Epidermal melanocyte (primary cell): ENCODE measurements around the gene SLC27A5.
A peak's percentile ranks its signal among the peaks of the same experiment; 100 is the strongest.

Experiments
- DNase-seq: peaks from one replicate; pipeline ENCODE4 v3.0.0; 2011; ENCODE audit warnings: low spot score; ENCODE audit not compliant: insufficient read length

The SLC27A5 gene

GRCh38 chr19:58511353-58512208 is at the start of gene SLC27A5:
SLC27A5 (minus strand) TSS chr19:58511992; CDS start chr19:58511955, 37 bp downstream.
- DNase-seq = no peak

DNA sequence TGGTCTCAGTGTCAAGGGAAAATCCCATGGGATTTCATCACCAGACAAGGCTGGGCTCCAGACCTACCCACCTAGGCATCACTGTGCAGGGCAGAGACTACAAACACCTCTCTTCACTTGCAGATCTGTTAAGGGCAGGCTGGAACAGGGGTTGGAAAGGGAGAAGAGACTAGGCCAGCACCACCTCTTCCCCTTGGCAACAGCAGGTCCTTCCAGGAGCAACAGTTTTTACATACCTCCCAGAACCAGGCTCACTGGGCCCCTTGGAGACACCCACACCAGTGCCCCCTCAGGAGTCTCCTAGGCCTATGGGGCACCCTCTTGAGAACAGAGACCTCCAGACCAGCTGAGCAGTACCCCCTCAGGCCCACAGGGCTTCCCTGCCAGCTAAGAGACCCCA is 49.1 kb upstream of the SLC27A5 start:
- no peak for DNase-seq

GRCh38 chr19:58560007-58560887 is 48.5 kb upstream of the SLC27A5 start:
- no peak for DNase-seq

- peak; percentile 99 for DNase-seq
Observed at GRCh38 chr19:58559275-58560006, 47.6 kb upstream of the SLC27A5 start.

DNA sequence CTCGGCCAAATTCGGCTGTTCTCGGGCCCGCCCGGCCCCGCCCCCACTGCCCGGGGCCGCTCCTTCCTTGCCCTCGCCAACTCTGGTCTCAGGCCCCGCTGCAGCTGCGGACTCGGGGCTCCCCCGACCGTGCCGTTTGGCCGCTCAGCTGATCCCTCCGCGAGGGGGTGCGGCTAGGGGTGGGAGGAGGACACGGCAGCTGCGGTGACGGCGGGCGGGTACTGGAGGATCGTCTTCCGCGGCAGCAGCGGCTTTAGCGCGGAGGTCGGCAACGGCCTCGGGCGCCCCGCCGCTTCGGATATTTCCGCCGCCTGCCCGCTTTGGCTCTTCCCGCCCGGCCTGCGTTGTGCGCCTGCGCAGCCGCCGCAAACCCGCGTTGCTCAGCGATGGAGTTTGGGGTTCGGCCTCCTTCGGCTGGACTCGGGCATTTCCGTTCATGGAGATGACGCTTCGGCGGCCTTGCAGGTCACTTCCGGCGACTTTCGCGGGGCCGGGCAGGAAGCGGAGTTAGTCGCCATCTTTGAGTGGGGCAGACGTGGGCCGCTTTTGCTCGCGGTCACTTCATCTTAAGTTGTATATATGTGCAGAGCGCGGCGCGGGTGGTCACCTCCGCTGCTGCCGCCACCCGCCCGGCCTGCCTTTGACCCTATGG is 47.0 kb upstream of the SLC27A5 start:
- peak; percentile 95 for DNase-seq

- DNase-seq = no peak
Observed at GRCh38 chr19:58558066-58558622, 46.4 kb upstream of the SLC27A5 start, which contains the start of gene UBE2M. UBE2M (minus strand) TSS chr19:58558611; CDS start chr19:58558381, 230 bp downstream.

GRCh38 chr19:58557221-58558065 is 45.7 kb upstream of the SLC27A5 start:
- DNase-seq = no peak

DNA sequence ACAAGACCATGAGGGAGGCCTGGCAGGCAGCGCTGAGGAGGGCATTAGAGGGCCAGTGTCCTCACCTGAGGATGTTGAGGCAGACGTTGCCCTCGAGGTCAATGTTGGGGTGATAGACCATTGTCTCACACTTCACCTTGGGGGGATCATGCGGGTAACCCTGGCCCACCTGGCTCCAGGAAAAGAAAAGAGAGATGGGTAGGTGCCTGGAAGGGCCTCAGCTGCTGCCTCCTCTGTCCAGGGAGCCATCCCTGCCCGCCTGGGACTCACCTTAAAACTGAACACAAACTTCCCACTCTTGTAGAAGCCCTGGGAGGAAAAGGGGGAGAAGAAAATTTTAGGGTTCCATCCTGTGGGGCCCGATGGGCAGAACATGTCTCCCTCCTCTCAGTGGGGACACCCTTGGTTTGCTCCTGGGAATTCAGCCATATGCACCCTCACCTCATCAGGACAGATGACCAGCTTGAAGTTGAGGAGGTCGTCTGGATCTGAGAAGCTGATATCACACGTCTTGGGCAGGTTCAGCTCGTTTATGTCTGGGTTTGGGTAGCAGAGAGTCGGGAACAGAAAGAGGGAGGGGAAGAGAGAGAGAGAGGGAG is 44.9 kb upstream of the SLC27A5 start:
- no peak for DNase-seq

GRCh38 chr19:58555920-58556621 is 44.3 kb upstream of the SLC27A5 start:
- DNase-seq = no peak

DNA sequence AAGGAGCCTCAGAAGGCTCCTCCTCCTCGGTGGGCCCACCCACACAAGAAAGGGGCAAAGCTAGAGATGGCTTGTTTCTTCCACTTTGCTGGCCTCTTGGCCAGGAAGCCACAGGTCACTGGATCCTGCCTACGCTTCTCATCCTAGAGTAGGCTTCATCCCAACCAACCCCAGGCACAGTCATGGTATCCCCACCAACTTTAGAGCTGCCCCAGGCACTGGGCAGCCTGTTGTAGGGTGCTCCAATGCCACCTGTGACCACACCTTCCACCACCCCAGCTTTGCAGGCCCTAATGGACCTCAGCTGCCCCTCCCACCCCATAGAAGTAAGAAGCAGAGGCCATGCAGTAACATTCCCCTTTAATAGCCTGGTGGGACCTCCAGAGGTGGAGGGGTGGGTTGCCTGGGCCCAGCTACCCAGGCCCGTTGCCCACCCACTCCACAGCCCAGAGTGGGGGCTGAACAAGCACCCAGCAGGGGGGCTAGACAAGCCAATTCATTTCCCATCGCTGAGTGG is 43.6 kb upstream of the SLC27A5 start:
- no peak for DNase-seq

- DNase-seq = peak; percentile 97
Observed at GRCh38 chr19:58554494-58555368, 42.9 kb upstream of the SLC27A5 start, which contains the start of gene CHMP2A. CHMP2A (minus strand) TSS chr19:58555105; CDS start chr19:58554212, 893 bp downstream.

DNA sequence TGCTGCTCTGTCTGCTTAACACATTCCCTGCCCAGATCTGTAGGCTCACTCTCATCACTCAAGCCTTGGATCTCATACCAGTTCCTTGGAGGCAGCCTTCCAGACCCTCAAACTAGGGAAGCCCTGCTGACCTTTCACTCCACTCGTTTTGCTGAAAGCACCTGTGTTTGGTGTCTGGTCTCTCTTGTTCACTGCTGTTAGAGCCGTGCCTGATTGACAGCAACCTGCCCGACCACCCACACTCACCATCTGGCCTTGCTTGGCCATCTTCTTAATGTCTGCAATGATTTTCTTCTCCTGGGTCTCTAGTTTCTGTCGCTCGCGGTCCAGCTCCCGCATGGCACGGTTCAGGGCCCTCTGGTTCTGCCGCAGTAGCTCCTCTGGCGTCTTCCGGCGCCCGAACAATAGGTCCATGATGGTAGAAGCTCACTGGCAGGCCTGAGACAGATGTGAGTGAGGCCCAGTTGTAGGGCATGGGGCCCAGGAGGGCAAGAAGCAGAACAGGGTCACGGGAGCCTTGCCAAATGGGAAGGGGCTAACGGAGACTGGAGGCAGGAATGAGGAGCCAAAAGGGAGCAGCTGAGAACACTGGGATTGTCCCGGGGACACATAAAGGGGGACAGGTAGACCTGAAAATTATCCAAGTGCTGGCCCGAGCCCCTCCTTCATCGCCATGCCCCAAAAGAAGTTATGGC is 42.2 kb upstream of the SLC27A5 start:
- DNase-seq = no peak

- no peak for DNase-seq
Observed at GRCh38 chr19:58552655-58553054, 40.9 kb upstream of the SLC27A5 start.

- no peak for DNase-seq
Observed at GRCh38 chr19:58551577-58552471, 40.0 kb upstream of the SLC27A5 start.

DNA sequence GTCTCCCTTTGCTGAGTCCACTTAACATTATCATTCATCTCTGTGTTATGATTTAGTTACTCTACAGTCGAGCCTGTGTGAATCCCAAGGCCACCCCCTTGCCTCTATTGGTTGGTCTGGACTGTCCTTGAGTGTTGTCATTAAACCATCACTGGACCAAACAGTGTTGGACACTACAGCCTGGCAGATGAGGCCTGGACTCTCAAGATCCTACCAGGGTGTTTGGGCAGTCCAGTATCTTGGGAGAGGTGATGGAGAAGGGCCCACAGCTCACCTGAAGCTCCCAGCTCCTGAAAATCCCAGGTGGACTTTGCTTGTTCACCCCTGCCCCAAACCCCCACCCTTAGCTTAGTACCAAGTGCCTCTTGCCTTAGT is 39.3 kb upstream of the SLC27A5 start:
- DNase-seq = no peak
